ENCODE measurements around the gene SARS1. TPM values are rescaled to one million over a fixed set of nuclear protein-coding genes. Genes with fewer than 3 reads are reported as not detected.
A peak's percentile ranks its signal among the peaks of the same experiment; 100 is the strongest.
"Not testable (repeated sequence)": the region's sequence is repeated elsewhere in the genome, so short reads cannot be mapped to it uniquely, and the experiment has no call there.

The SARS1 gene
- total RNA-seq, 1 donor from 2014 or later = 135 TPM

DNA sequence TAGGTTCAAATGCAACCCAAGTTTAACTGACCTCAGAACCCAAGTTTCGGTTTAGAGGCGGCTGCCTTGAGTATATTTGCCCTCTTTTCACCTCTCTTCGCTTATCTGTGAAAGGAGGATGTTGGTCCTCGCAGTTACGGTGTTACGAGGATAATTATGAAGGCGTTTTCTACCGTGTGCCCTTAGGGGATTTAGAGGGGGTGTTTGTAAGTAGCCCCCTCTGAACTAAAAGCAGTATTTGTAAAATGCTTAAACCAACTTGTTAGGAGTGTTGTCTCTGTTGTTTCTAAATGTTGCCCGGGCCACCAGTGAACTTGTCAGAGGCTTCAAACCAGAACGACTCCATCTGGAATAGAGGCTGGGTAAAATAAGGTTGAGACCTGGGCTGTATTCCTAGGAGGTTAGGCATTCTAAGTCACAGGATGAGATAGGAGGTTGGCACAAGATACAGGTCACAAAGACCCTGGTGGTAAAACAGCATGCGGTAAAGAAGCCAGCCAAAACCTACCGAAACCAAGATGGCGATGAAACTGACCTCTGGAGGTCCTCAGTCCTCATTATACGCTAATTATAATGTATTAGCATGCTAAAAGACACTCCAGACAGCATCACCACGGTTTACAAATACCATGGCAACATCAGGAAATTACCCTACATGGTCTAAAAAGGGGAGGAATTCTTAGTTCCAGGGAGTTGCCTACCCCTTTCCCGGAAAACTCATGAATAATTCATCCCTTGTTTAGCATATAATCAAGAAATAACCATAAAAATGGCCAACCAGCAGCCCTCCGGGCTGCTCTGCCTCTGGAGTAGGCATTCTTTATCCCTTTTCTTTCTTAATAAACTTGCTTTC is 70.3 kb downstream of the SARS1 start:
- peak overlapping the region; percentile 94 for H3K27ac Mint-ChIP-seq
- DNase-seq (ENCODE audit: low spot score, unreplicated experiment) = no peak
- peaks cover 6% of the 10 kb centered on the region for H3K36me3 Mint-ChIP-seq (ENCODE audit: insufficient read depth)
- TF ChIP-seq CTCF (IDR thresholded peaks at IDR 0.05; ENCODE audit: unreplicated experiment) = no peak
- H3K9me3 Mint-ChIP-seq (ENCODE audit: low read depth) = no peaks in the 10 kb centered on the region
- peaks cover 17% of the 10 kb centered on the region for H3K4me1 Mint-ChIP-seq (ENCODE audit: low read depth)
- no peaks in the 10 kb centered on the region for H3K27me3 Mint-ChIP-seq
- peak overlapping the region; percentile 98 for H3K4me3 Mint-ChIP-seq (ENCODE audit: low read depth)

DNA sequence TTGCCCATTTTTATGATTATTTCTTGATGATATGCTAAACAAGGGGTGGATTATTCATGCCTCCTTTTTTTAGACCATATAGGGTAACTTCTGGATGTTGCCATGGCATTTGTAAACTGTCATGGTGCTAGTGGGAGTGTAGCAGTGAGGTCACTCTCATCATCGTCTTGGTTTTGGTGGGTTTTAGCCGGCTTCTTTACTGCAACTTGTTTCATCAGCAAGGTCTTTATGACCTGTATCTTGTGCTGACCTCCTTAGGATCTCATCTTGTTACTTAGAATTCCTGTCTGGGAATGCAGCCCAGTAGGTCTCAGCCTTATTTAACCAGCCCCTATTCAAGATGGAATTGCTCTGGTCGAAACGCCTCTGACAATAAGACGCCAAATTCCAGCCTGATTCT is 73.0 kb downstream of the SARS1 start:
- not testable (repeated sequence) for H3K27ac Mint-ChIP-seq; H3K9me3 Mint-ChIP-seq (ENCODE audit: low read depth); H3K27me3 Mint-ChIP-seq; H3K4me3 Mint-ChIP-seq (ENCODE audit: low read depth); DNase-seq (ENCODE audit: low spot score, unreplicated experiment); H3K36me3 Mint-ChIP-seq (ENCODE audit: insufficient read depth)
- peaks cover 14% of the 10 kb centered on the region for H3K4me1 Mint-ChIP-seq (ENCODE audit: low read depth)

Other genes starting within 250 kb of the SARS1 start
- 12.1 and 12.2 TPM in 2 replicates for gene WDR47, start 171.8 kb upstream of the SARS1 start, total RNA-seq
- gene TAF13, start 137.9 kb upstream of the SARS1 start, total RNA-seq = 22.0 and 24.1 TPM in 2 replicates
- 24.7 and 27.1 TPM in 2 replicates for gene TMEM167B, start 123.2 kb upstream of the SARS1 start, total RNA-seq
- 10.6 and 14.6 TPM in 2 replicates for gene ELAPOR1, start 99.8 kb upstream of the SARS1 start, total RNA-seq
- gene CELSR2, start 35.6 kb downstream of the SARS1 start, total RNA-seq = 33.7 and 38.7 TPM in 2 replicates
- 26.1 and 29.4 TPM in 2 replicates for gene PSRC1, start 69.2 kb downstream of the SARS1 start, total RNA-seq
- gene MYBPHL, start 93.1 kb downstream of the SARS1 start, total RNA-seq = 0.29 TPM in 1 of 2 replicates, not detected in the other
- 110 and 116 TPM in 2 replicates for gene SORT1, start 184.0 kb downstream of the SARS1 start, total RNA-seq
- 71.4 and 81.1 TPM in 2 replicates for gene PSMA5, start 212.5 kb downstream of the SARS1 start, total RNA-seq